Measurements from ENCODE around the gene LRP8.

LRP8 gene

DNA sequence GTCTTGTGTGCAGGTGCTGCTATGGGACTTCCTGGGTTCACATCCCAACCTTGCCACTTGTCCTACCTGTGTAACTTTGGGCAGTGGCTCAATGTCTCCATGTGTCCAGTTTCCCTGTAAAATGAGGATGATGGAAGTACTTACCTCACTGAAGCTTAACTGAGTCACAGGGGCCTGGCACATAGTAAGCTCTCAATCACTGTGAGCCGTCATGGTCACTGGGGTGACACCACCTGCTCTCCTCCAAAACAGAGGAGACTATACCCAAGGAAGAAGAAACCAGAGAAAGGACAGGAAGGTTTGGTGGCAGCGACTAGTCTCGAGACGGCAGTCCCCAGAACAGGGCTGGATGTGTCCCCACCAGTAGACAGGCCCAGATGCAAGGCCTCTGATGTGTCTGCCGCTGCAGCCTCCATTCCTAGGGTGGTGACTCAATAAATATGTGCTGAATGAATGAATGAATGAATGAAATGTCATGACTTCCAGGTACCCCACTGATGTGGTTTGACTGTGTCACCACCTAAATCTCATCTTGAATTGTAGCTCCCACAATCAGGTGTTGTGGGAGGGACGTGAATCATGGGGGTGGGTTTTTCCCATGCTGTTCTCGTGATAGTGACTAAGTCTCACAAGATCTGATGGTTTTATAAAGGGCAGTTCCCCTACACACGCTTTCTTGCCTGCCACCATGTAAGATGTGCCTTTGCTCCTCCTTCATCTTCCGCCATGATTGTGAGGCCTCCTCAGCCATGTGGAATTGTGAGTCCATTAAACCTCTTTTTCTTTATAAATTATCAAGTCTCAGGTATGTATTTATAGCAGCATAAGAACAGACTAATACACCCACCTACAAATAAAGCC is 13.0 kb upstream of the LRP8 start:
- in situ Hi-C loops (cut with MboI; ENCODE audit: low sequenced_read_pairs), result no loop called here

DNA sequence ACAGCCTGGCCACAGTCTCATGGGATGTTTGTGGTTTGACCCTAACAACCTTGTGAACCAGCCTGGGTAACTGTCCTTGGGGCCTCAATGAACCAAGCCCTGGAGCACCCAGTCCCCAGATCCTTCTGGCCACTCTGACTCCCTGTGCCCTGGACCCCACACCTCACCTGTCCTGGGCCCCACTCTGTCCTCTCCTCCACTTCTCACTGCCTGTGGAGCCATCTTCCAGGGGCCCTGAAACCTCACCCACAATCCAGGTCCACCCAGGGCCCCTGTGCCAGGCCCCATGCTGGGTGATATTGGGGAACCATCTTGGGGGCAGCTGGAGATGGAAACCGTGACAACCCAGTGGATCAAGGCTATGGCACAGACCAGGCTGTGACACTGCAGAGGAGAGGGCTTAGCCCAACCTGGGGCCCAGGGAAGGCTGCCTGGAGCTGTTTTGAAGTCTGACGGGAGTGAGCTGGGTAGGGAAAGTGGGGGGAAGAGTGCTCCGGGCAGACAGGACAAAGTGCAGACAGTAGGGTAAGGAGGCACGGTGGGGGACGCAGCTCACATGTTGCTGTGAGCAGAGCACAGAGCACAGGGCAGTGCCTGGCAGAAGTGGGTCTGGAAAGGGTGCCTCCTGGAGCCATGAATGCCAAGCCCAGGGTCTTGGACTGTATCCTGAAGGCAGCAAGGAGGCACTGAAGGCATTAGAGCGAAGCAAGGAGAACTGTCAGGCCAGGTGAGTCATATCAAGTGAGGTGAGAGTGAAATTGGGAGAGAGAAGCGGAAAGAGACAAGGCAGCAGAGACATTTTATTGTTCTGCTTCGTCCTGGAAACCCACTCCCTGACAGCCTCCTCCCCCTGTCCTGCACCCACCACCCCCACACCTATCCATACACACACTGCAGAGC is 12.1 kb upstream of the LRP8 start:
- in situ Hi-C loops (cut with MboI; ENCODE audit: low sequenced_read_pairs), result no loop called here

DNA sequence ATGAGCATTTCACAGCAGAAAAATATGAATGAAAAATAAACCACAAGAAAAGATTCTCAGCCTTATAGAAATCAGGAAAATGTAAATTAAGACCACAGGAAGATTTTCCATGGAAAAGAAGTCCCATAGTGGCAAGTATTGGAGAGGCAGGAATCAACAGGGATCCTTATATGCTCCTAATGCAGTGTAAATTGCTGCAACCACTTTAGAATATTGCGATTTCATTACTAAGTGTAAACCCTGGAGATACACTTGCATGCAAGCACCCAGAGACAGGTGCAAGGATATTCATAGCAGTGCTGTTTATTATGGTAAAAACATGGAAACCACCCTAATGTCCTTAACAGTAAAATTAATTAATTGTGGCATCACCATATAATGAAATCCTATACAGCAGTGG is 10.6 kb upstream of the LRP8 start:
- in situ Hi-C loops (cut with MboI; ENCODE audit: low sequenced_read_pairs), result no loop called here

DNA sequence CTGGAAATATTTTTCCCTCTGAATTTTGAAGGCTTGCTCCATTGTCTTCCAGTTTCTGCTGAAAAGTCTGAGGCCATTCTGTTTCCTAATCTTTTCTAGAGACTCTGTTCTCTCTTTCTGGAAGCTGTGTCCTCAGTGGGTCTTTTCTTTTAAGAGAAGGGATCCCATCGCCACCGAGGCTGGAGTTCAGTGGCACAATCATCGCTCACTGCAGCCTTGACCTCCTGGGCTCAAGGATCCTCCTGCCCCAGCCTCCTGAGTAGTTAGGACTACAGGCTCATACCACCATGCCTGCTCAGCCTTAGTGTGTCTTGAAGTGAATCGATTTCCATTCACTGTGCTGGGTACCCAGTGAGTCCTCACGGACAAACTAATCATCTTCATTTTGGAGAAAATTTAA is 9.6 kb upstream of the LRP8 start:
- in situ Hi-C loops (cut with MboI; ENCODE audit: low sequenced_read_pairs), result no loop called here

DNA sequence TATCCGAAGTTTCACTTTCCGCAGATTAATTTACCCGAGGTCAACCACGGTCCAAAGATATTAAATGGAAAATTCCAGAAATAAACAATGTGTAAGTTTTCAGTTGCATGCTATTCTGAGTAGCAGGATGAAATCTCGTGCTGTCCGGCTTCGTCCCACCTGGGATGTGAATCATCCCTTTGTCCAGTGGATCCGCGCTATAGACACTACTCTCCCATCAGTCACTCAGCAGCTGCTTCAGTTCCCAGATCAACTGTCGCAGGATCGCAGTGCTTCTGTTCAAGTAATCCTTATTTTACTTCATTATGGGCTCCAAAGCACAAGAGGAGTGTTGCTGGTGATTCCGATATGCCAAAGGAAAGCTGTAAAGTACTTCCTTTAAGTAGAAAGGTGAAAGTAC is 8.3 kb upstream of the LRP8 start:
- in situ Hi-C loops (cut with MboI; ENCODE audit: low sequenced_read_pairs), result no loop called here

DNA sequence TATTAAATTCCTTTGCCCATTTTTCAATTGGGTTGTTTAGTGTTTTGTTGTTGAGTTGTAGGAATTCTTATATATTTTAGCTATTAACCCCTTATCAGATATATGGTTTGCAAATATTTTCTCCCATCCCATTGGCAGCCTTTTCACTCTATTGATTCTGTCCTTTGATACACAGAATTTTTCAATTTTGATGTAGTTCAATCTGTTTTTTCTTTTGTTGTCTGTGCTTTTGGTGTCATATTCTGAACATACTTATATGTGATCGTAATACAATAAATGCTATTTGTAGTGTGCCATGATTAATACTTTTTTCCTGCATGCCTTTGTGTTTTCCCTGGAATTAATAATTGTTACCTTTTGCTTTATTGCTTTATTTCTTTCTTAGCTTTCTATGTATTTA is 7.8 kb upstream of the LRP8 start:
- in situ Hi-C loops (cut with MboI; ENCODE audit: low sequenced_read_pairs), result no loop called here

DNA sequence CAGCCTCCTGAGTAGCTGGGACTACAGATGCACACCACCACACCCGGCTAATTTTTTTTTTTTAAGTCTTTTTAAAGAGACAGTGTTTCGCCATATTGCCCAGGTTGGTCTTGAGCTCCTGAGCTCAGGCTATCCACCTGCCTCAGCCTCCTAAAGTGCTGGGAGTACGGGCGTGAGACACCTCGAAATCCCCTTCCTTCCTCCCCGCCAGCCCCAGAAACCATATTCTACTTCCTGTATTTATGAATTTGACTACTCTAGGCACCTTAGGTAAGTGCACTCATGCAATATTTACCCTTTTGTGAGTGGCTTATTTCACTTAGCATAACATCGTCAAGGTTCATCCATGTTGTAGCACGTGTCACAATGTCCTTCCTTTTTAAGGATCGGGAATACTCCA is 6.9 kb upstream of the LRP8 start:
- in situ Hi-C loops (cut with MboI; ENCODE audit: low sequenced_read_pairs), result no loop called here

DNA sequence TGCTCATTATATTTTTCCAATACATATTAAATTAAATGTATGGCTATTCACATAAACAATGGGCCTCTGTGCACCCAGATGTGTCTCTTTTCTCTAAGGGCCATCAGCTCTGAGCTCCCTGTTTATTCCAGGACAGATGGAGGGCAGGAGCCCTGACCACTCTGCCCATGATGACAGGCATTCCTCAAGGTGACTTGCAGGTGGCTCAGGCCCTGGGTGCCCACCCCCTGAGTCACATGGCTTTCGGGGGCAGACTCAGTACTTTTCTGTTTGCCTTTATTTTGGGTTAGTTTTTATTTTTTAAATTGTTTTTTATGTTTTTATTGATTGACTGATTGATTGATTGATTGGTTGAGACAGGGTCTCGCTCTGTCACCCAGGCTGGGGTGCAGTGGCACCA is 6.4 kb upstream of the LRP8 start:
- in situ Hi-C loops (cut with MboI; ENCODE audit: low sequenced_read_pairs), result no loop called here

DNA sequence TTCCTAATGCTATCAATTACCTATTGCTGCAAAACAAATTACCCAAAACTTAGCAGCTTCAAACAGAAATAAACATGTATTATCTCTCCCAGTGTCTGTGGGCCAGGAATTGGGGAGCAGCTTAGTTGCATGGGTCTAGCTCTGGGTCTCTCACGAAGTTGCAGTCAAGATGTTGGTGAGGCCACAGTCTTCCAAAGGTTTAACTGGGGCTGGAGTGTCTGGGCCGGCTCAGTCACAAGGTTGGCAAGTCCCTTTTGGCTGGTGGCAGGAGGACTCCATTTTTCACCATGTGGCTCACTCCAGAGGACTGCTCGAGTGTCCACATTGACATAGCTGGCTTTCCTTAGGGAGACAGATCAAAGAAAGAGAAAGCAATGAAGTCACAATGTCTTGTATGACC is 5.0 kb upstream of the LRP8 start:
- in situ Hi-C loops (cut with MboI; ENCODE audit: low sequenced_read_pairs), result no loop called here

DNA sequence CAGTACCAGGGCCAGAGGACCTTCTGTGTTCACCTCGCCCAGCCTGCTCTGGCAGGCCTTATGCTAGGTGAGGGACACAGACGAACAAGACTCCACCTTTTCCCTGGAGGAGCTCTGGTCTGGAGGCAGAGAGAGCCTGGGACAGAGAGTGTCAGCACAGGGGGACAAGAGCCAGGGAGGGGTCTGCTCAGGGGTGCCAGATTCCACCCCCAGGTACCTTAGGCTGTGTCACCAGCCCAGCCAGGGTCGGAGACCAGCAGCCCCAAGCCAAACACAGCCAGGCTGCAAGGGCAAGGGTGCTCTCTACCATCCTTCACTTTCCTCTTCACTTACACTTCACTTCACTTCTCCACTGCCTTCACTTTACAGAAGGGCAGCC is 4.3 kb upstream of the LRP8 start:
- in situ Hi-C loops (cut with MboI; ENCODE audit: low sequenced_read_pairs), result no loop called here

DNA sequence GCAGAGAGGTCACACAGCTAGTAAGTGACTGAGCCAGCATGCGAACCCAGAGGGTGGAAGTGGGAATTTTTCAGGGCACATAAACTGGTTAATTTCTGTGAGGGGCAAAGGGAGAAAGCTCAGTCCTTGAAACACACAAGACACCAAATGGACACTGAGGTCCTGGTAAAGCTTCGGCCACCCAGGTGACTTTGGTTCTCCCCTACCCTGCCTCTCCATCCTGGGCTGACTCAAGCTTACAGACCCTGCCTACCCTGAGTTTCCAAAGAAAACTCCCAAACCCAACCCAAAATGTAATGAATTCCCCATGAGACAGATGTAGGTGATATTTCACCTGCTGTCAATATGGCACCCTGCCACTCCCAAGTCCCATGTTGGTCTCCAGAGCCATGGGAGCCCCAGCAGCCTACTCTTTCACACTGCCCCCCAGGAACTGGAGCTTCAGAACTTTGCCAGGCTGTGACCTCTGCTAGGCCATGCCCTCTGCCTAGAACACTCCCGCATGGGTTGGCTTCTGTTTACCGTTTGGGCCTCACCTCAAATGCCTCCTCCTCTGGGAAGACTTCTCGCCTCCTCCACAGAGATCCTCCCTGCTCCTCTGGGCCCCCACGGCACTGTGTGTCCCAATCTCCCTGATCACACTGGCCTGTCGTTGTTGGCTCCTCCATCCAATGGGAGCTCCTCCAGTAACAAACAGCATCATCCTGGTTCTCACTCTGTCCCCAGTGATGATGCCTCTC is 3.7 kb upstream of the LRP8 start:
- in situ Hi-C loops (cut with MboI; ENCODE audit: low sequenced_read_pairs), result no loop called here

DNA sequence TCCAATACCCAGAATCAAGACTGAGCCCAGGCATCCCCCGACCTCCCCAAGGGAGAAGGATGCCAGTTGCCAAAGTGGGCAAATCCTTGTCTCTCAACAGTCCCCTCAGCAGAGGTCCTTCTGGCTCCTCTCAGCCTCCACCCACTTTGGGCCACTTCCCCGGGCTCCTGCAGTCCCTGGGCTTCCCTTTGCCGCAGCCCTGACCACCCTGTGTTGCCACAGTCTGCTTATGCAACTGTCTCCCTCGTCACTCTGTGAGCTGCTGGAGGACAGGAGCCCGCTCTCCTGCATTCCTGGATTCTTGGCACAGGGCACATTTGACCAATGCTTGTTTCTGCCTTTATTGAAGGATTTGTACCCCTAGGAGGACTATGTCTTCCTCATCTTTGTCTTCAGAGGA is 2.9 kb upstream of the LRP8 start:
- in situ Hi-C loops (cut with MboI; ENCODE audit: low sequenced_read_pairs), result no loop called here

DNA sequence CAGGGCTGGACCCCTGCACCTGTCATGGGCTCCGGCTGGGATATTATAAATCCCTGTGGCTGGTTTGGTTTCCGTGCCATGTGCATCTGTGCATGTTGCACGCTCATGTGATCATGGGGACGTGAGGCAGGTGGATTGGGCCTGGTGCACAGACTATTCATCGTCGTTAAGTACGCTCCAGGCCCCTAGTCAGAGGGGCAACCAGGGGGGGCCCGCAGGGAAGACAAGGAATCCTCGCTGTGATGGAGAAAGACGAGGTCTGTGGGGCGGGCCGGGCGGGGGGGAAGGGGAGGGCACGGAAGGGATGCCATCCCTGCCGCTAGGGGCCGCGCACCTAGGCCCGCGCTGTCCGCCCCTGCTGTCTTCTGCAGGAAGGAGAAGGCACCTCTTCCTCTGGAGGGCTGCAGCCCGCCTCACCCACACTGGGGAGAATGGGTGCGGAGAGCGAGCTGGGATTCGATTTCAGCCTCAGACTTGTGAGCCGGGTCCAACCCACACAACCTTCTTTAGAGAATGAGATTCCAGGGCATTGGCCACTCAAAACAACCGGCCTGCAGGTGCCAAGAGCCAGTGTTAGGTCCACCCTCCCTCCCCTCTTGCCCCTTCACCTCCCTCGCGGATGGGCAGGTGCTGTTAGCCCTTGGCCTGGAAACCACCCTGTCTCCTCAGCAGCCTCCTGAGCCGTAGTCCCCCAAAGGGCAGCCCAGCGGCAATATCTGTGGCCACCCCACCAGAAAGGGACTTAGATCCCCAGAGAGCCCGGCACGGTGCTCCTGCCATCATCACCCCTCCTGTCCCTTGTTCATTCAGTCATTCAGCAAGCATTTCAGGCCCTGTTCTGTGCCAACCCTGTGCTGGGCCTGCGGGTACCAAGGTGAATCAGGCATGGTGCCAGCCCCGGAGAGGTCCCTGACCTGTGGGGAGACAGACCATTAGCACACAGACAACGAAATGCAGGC is 950 bp upstream of the LRP8 start:
- in situ Hi-C loops (cut with MboI; ENCODE audit: low sequenced_read_pairs), result no loop called here

DNA sequence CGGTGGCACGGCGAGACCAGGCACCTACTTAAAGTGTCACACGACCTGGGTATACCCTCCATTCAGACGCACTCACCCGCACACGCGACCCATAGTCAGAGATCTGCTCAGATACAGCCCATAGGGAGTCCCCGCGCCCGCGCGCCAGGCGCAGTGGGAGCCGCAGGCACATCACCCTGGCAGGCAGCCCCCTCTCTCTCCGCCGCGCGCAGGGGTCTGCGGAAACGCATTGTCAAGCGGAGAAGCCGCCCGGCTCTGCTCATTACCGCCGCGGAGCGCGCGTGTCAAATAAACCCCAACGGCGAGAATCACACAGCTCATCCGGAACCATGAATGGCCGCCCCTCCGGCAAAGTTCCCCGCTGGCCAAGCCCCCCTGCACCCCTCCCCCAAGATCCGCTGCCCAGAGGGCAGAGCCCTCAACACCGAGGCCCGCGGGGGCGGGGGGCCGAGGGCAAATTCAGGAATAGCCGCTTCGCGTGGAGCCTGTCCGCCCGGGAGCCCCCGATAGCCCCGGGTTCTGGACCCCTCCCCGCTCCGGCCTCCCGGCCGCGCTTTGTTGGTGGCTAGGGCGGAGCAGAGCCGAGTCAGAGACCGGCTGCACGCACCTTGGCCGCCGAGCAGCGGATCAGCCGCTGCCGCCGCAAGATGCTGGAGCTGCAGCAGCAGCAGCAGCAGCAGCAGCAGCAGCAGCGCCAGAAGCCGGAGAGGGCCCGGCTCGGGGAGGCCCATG is 522 bp downstream of the LRP8 start:
- in situ Hi-C loops (cut with MboI; ENCODE audit: low sequenced_read_pairs), result no loop called here

DNA sequence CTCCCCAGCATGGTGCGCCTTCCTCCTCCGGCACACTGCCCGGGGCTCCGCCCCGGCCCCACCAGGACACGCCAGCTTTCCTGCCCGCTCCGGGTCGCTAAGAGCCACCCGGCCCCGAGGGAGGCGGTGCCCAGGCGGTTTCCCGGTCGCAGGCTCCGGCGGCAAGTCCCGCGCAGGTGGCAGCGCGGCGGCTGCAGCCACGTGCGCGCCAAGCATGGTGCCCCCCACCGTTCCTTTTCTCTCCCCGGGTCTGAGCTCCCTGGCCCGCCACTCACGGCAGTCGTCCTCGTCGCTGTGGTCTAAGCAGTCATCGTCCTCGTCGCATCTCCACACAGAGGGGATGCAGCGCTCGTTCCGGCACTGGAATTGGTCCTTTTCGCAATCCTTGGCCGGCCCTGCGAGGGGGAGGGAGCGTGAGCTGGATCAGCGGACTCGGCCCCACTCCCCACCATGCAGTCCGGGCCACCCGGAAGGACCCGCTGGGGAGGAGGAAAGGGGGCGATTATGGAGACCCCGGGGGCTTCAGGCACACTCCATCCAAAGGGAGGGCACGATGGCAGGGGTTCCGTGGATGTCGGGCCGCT is 1.2 kb downstream of the LRP8 start:
- in situ Hi-C loops (cut with MboI; ENCODE audit: low sequenced_read_pairs), result no loop called here

DNA sequence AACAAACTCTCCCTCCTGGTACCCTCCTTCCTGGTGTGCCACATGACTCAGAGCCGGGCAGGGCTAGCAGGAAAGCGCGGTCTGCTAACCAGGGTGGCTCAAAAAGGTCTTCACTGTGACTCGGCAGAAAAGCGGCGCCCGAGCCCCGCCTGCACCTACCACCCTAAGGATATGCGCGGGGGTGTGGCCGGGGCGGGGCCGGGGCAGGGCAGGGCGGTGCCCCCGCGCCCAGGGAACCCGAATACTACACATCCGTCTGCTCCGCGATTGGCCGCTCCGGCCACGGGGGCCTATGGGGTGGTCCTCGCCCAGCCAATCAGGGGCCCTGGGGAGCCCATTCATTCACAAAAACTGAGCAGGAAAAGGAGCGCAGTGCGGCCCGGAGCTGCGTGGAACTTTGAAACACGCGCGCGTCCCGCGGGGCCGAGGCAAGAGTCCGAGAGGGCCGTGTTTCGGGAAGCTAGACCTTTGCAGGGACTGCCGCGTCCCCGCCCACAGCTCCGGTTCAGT is 1.7 kb downstream of the LRP8 start:
- in situ Hi-C loops (cut with MboI; ENCODE audit: low sequenced_read_pairs), result no loop called here

DNA sequence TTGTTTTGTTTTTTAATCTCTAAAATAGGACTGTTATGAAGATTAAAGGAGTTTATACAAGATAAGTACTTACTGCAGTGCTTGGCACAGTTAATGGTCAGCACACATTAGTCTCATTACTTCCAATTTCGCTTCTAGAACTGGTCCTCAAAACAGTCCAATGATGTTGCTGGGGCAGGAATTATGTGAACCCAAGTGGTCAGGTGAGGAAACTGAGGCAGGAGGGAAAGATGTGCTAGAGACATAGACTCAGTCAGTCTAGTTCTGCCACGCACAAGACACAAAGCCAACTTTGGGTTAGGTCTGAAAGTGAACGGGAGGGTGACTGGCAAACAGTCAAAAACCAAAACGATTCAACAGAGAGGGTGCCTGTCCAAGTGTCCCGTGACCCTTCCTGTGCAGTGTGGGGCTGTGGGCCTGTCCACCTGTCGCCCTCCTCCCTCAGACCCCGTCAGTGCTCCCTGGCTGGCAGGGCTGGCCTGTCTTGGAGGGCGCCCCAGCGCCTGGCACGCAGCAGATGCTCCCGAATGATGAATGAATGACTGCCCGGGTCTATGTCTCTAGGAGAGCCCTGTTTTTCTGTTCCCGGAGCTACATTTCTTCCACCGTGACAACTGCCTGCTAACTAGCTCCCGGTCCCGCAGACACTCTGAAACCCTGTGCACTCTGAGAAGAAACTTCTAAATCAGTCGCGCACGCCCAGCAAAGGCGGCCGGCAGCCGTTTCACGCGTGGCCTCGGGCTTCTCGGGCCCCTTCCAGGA is 2.4 kb downstream of the LRP8 start:
- in situ Hi-C loops (cut with MboI; ENCODE audit: low sequenced_read_pairs), result no loop called here

DNA sequence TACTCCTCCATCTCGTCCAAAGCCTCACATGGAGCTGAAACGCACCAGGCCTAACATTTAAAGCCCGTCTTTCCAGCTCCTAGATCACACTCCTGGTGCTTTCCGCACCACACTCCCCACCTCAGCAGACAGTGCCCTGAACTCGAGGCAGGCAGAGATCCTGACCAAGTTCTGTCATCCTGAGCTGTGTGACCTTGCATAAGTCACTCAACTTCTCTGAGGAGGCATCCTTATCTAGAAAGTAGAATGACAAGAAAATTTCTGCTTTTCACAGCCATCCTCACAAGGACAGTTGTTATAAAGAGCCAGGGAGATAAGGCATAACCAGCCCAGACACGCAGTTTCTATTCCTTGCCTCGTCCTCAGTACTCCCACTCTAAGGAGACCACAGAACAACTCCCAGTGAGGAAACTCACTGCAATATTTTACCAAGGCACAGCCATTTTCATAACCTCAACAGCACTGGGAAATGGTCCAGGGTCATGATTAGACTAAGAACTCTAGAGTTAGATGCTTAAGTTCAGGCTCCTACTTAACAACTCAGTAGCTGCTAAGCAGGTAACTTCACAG is 3.1 kb downstream of the LRP8 start:
- in situ Hi-C loops (cut with MboI; ENCODE audit: low sequenced_read_pairs), result no loop called here
